Adrenal gland (tissue), 12 donors: ENCODE results near the gene NUDT22. TPM values are rescaled to one million over a fixed set of nuclear protein-coding genes. Genes with fewer than 3 reads are reported as not detected.

Experiments
- DNase-seq, 7 donors: peaks; one replicate each; pipeline ENCODE4 v3.0.0-alpha.2; 2019 to 2020
- H3K27ac ChIP-seq, 5 donors: fragments of 200-600 bp; sonication (generic) in 4 of 5; 1 replicate in 3 of 5; 2 replicates in 2 of 5; pipeline versions ENCODE4 v1.5.1 to v1.8.0; 2016 to 2020; ENCODE audit warnings: mild to moderate bottlenecking in 1 of 5
- H3K27me3 ChIP-seq: fragments of 200-600 bp; 2 replicates; pipeline ENCODE4 v1.8.0; 2021
- H3K36me3 ChIP-seq, 2 donors: fragments of 200-600 bp; replicated peaks in 1 of 2; 1 replicate in 1 of 2; 2 replicates in 1 of 2; pipeline versions ENCODE4 v1.5.1 to v1.8.0; 2018 to 2022
- H3K4me1 ChIP-seq, 2 donors: fragments of 200-600 bp; replicated peaks in 1 of 2; 1 replicate in 1 of 2; 2 replicates in 1 of 2; pipeline versions ENCODE4 v1.5.1 to v1.8.0; 2018 to 2021
- H3K4me3 ChIP-seq, 4 donors: fragments of 200-600 bp; sonication (generic) in 3 of 4; one replicate each; pipeline ENCODE4 v1.5.1; 2016 to 2018
- H3K9me3 ChIP-seq, 3 donors: fragments of 200-600 bp; sonication (generic) in 1 of 3; replicated peaks in 1 of 3; 1 replicate in 2 of 3; 2 replicates in 1 of 3; pipeline versions ENCODE4 v1.5.1 to v1.8.0; 2016 to 2021
- POLR2A ChIP-seq, 2 donors: fragments of 450-650 bp; IDR thresholded peaks; one replicate each; pipeline ENCODE4 v1.6.1; 2017; ENCODE audit warnings: antibody characterized with exemption in 2 of 2, mild to moderate bottlenecking in 2 of 2, moderate library complexity in 1 of 2
- WGBS, 4 donors: extraction: QIAGEN DNeasy Blood & Tissue Kit in 2 of 4; methylation state at CpG; one replicate each; pipeline versions ENCODE4 v1.1.5 to v1.1.7; 2013 to 2017; 5-methylcytosine and 5-hydroxymethylcytosine counted together
- intact Hi-C, 2 donors: fragments of 100-400 bp; cut with DNase I; formaldehyde crosslinking; loops; one replicate each; pipeline versions ENCODE4 v1.14.1 to v1.15.0; 2022 to 2023
- polyA plus RNA-seq, 3 donors: library from polyadenylated mRNA; stranded (reverse); fragments of 200-250 nt in 2 of 3; fragments of 350-450 nt in 1 of 3; fragmentation: Illumina TruSeq in 1 of 3; extraction: RNeasy Lipid Tissue Mini Kit (QIAGEN cat#74804) in 1 of 3; gene quantifications; one replicate each; pipeline ENCODE4 v1.2.3, GENCODE V29; 2013 to 2014
- total RNA-seq, 9 donors: library from RNA; depleted of rRNA in 4 of 9; stranded (reverse); fragments of >200 nt in 4 of 9; fragments of 120-200 nt in 1 of 9; fragmentation: NEBNext Ultra II Directional in 1 of 9; extraction: Animal tissue kit (Norgen Biotek cat#: 25700) in 1 of 9; gene quantifications; one replicate each; pipeline versions ENCODE4 v1.1.0 to v1.2.4, GENCODE V29; 2013 to 2023
- TF ChIP-seq, protein P1 (sequence below), 6 experiments: fragments of 450-650 bp in 4 of 6; fragments of 200-600 bp in 2 of 6; sonication (generic) in 1 of 6; IDR thresholded peaks; 1 replicate in 5 of 6; 2 replicates in 1 of 6; pipeline versions ENCODE4 v1.5.1 to v1.8.0; 2016 to 2021; ENCODE audit warnings: antibody characterized with exemption in 6 of 6, mild to moderate bottlenecking in 2 of 6, moderate library complexity in 1 of 6
- donor health status: healthy with polysubstance abuse.
- donor health status: Bipolar disorder and iron deficiency.
- donor health status: DM: yes; HTN: yes; CAD: no.
- donor health status: DM: no; HTN: no; CAD: no.
- donor health status: DM: no; HTN: no; CAD: no.
- donor health status: DM: yes; HTN: yes; CAD: no.

Gene NUDT22
- total and polyA plus RNA-seq, 12 donors = 19.5 to 190 (median 80.8) TPM

DNA sequence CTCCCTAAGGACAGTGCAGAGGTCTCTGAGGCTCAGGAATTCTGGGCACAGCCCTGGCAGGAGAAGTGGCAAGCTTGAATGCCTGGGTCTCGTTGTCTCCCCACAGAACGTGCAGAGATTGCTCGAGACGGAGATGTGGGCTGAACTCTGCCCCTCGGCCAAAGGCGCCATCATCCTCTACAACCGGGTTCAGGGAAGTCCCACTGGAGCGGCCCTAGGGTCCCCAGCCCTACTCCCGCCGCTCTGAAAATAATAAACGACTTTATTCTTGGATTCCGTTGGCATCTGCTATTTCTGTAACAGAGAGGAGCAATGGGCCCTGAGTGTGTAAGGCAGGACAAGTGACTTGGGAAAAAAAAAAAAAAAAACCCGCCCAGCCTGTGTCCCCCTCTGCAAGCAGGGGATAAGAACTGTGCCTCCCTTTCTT is 3.7 kb downstream of the NUDT22 start:
- no peaks in the 10 kb centered on the region for H3K9me3 ChIP-seq
- peak in 3 of 7 donors; percentile 35 to 59 (median 56) for DNase-seq
- no peaks in the 10 kb centered on the region for H3K27me3 ChIP-seq
- H3K4me1 ChIP-seq = peaks cover 16 to 53% of the 10 kb centered on the region in 2 donors
- peak overlapping the region in 2 of 4 donors; percentile 70 to 81 for H3K4me3 ChIP-seq
- peak overlapping the region in 4 of 5 donors; percentile 79 to 96 (median 92) for H3K27ac ChIP-seq
- intact Hi-C loops = no loop called here
- TF ChIP-seq, protein P1, sequence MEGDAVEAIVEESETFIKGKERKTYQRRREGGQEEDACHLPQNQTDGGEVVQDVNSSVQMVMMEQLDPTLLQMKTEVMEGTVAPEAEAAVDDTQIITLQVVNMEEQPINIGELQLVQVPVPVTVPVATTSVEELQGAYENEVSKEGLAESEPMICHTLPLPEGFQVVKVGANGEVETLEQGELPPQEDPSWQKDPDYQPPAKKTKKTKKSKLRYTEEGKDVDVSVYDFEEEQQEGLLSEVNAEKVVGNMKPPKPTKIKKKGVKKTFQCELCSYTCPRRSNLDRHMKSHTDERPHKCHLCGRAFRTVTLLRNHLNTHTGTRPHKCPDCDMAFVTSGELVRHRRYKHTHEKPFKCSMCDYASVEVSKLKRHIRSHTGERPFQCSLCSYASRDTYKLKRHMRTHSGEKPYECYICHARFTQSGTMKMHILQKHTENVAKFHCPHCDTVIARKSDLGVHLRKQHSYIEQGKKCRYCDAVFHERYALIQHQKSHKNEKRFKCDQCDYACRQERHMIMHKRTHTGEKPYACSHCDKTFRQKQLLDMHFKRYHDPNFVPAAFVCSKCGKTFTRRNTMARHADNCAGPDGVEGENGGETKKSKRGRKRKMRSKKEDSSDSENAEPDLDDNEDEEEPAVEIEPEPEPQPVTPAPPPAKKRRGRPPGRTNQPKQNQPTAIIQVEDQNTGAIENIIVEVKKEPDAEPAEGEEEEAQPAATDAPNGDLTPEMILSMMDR (IDR thresholded peaks at IDR 0.05) = no peak
- no peak for TF ChIP-seq POLR2A (IDR thresholded peaks at IDR 0.05)
- 31 to 41% (median 38%) methylated on average over 9 to 13 of the region's 13 CpGs for WGBS, 4 donors
- H3K36me3 ChIP-seq = no peaks in the 10 kb centered on the region

- DNase-seq = peak; percentile 90 to 97 (median 94)
Observed at GRCh38 chr11:64230171-64230984, 4.3 kb downstream of the NUDT22 start, which contains the start of gene DNAJC4. DNAJC4 (plus strand) TSS chr11:64230548; CDS start chr11:64230855, 307 bp downstream.

GRCh38 chr11:64230985-64231365 is 4.9 kb downstream of the NUDT22 start:
- Histone ChIP-seq H3K4me1 (peaks cover 16 to 52% of the 10 kb centered on the region in 2 donors), H3K4me3 (peak overlapping the region in 3 of 4 donors; percentile 7 to 81 (median 70)), H3K9me3 (no peaks in the 10 kb centered on the region), H3K27ac (peak overlapping the region; percentile 19 to 96 (median 91)), H3K27me3 (no peaks in the 10 kb centered on the region), H3K36me3 (no peaks in the 10 kb centered on the region)
- DNase-seq = peak in 1 of 7 donors; percentile 18
- 5 to 14% (median 6%) methylated on average over 5 to 8 of the region's 8 CpGs for WGBS, 4 donors
- TF ChIP-seq, protein P1 (IDR thresholded peaks at IDR 0.05) = no peak
- no peak for TF ChIP-seq POLR2A (IDR thresholded peaks at IDR 0.05)
- intact Hi-C loops = no loop called here

More at GRCh38 chr11:64230171-64230984, 4.3 kb downstream of the NUDT22 start, which contains the start of gene DNAJC4:
- no peaks in the 10 kb centered on the region for H3K36me3 ChIP-seq
- intact Hi-C loops = no loop called here
- TF ChIP-seq, protein P1 (IDR thresholded peaks at IDR 0.05) = no peak
- peak; percentile 23 to 46 for TF ChIP-seq POLR2A (IDR thresholded peaks at IDR 0.05)
- H3K9me3 ChIP-seq = no peaks in the 10 kb centered on the region
- H3K4me3 ChIP-seq = peak within 1 kb of the TSS in 3 of 4 donors; percentile 7 to 81 (median 70)
- H3K4me1 ChIP-seq = peaks cover 16 to 50% of the 10 kb centered on the region in 2 donors
- H3K27me3 ChIP-seq = no peaks in the 10 kb centered on the region
- WGBS, 4 donors = 0 to 2% (median 1%) methylated on average over 35 to 62 of the region's 62 CpGs
- H3K27ac ChIP-seq = peak within 1 kb of the TSS; percentile 19 to 96 (median 91)

DNA sequence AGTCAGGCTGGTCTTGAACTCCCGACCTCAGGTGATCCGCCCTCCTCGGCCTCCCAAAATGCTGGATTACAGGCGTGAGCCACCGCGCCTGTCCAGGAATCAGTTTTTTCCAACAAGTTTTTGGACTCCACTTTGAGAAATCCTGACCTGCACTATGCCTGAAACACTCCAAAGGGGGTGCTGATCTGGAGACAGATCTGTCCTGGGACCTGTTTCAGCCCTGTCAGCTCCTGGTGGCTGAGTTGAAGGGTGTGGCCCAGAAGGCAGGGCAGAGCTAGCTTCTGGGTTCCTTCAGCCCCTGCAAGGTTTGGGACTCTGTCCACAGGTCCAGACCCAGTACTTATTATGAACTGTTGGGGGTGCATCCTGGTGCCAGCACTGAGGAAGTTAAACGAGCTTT is 5.5 kb downstream of the NUDT22 start:
- Histone ChIP-seq H3K9me3 (no peaks in the 10 kb centered on the region), H3K4me1 (peaks cover 15 to 49% of the 10 kb centered on the region in 2 donors), H3K27ac (peak overlapping the region in 1 of 5 donors; percentile 94), H3K4me3 (no peak overlapping the region), H3K27me3 (no peaks in the 10 kb centered on the region), H3K36me3 (no peaks in the 10 kb centered on the region)
- DNase-seq = no peak
- WGBS, 4 donors = 86 to 88% (median 87%) methylated on average over 7 of the region's 7 CpGs
- intact Hi-C loops = no loop called here
- TF ChIP-seq, protein P1 (IDR thresholded peaks at IDR 0.05) = no peak
